Pericardium fibroblast (primary cell): ENCODE measurements around the gene CHD9NB. TPM values are rescaled to one million over a fixed set of nuclear protein-coding genes. Genes with fewer than 3 reads are reported as not detected.

Experiments used
- total RNA-seq: library from RNA; depleted of rRNA; stranded (reverse); fragments of >200 nt; gene quantifications from 2 replicates; pipeline ENCODE4 v1.2.3, GENCODE V29; 2015

CHD9NB gene
- 1.1 and 1.6 TPM in 2 replicates for total RNA-seq

GRCh38 chr16:53052519-53053501 lies at the start of gene CHD9NB:
Gene CHD9NB, minus strand, starts transcription at chr16:53052897. Its CDS starts 8,739 bp downstream, at chr16:53044158.

GRCh38 chr16:53054670-53055485 lies 2.2 kb upstream of the CHD9NB start, which contains the start of gene CHD9:
Gene CHD9, plus strand, starts transcription at chr16:53054991. Its CDS starts 101,099 bp downstream, at chr16:53156090.

Other genes starting within 250 kb of the CHD9NB start
- 35.4 and 47.4 TPM in 2 replicates for gene CHD9, start 2.1 kb upstream of the CHD9NB start, total RNA-seq